Stimulated activated CD4-positive, alpha-beta T cell treated with anti-CD3 and anti-CD28 coated beads, TNF-alpha, amount 100 ng/mL, for 24 hours (primary cell): ENCODE results near the gene DPY30.
"Not testable (repeated sequence)": the region's sequence is repeated elsewhere in the genome, so short reads cannot be mapped to it uniquely, and the experiment has no call there.

ENCODE experiments used
- DNase-seq, 3 experiments: peaks; one replicate each; pipeline ENCODE4 v3.0.0-alpha.2; 2020; ENCODE audit warnings: low read depth in 3 of 3

DPY30 gene

DNA sequence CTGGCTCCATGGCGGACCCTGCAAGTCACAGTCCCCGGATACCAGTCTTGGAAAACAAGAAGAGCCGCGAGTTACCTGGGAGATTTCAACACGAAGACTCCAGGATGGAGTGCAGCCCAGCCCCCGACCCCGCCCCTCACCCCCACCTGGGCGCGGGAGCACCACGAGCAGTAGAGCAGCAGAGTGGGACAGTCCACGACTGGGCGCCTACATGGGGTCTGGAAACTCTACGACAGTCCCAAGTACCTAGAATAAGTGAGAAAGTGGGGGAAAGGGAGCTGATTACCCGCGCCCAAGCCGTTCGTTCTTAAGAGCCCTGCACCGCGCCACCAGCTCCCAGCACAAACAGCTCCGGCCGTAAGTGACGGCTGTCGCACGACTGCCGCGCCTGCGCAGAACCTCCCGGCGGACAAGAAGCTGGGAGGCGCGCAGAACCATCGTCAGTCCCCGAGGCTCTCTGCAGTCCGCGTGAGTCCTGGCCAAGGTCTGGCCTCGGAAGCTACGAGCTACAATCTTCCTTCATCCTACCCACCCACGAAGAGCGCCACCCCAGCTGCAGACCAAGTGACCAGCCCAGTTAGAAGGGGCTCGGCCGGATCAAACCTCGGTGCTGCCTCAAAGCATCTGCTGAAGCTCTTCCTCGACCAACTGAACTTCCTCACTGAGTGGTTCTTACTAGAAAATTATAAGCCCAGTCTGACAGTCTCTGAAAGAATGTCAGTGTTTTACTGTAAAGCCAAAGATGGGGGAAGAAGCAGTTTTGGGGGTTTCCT is at the start of gene DPY30:
TSS of gene DPY30 (minus strand) at position 359 of the 773 bp plus-strand sequence. CDS start at position 10, 349 bp downstream.
- peak; percentile 80 to 89 (median 80) for DNase-seq

DNA sequence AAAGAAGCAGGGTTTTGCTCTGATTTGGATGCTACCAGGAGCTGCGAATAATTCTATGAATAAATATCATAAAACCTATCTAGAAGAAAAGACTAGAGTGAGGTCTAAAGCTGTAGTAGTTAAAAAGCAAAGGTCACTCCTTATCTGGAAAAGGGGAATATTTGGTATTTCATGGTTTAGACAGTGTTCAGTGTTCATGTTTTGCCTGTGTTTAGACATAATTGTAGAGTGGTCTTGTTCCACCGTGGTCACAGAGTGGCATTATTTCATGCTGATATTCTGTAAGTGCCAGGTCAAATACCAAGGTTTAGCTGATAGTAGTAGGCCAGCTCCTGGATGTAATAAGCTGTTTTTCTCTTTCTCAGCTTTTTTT is 34.5 kb upstream of the DPY30 start:
- no peak for DNase-seq

DNA sequence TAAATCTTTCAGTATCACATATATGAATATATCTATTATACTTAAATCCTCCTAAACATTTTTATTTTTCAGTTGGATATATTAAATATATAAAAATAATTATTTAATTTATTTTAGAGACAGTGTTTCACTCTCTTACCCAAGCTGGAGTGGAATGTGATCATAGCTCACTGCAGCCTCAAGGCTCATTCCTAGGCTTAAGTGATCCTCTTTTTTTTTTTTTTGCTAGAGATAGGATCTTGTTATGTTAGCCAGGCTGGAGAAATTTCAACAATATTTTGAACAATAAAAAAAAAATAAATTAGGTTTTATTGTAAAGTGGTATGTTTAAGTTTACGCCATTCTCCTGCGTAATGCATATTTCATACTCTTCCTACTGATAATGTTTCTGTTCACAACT is 27.9 kb upstream of the DPY30 start:
- DNase-seq: no peak

DNA sequence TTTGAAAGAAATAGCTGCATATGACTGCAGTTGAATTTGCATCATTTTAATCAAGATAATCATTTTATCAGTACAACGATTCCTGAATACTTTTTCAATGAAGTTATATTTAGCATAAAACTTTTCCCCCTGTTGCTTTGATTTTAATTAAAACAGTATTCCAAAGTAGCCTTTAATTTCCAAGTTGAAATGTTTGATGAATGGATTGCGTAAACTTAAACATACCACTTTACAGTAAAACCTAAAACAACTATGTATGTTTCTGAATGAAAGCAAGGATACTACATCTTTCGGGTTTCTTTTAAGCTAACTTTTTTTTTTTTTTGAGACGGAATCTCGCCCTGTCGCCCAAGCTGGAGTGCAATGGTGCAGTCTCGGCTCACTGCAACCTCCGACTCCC is 25.1 kb upstream of the DPY30 start:
- no peak for DNase-seq

DNA sequence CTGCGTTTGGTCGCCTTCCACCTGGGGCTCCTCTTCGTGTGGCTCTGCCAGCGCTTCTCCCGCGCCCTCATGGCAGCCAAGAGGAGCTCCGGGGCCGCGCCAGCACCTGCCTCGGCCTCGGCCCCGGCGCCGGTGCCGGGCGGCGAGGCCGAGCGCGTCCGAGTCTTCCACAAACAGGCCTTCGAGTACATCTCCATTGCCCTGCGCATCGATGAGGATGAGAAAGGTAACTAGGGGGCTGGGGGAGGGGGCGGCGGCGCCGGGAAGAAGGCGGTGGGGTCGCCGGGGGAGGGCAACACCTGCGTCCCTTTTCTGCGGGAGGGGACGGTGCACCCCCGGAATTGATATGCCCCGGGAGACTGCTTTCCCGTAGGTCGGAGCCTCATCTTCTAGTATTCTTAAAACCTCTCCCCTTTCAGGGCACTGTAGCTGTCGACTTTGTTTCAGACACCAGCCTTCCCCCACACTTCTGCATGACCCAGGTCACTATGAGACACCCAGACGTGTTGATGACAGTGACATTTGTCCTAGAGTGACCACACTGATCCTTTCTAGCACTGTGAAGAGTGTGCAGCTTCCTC is 24.5 kb upstream of the DPY30 start:
- peak in 1 of 3 experiments; percentile 7 for DNase-seq

DNA sequence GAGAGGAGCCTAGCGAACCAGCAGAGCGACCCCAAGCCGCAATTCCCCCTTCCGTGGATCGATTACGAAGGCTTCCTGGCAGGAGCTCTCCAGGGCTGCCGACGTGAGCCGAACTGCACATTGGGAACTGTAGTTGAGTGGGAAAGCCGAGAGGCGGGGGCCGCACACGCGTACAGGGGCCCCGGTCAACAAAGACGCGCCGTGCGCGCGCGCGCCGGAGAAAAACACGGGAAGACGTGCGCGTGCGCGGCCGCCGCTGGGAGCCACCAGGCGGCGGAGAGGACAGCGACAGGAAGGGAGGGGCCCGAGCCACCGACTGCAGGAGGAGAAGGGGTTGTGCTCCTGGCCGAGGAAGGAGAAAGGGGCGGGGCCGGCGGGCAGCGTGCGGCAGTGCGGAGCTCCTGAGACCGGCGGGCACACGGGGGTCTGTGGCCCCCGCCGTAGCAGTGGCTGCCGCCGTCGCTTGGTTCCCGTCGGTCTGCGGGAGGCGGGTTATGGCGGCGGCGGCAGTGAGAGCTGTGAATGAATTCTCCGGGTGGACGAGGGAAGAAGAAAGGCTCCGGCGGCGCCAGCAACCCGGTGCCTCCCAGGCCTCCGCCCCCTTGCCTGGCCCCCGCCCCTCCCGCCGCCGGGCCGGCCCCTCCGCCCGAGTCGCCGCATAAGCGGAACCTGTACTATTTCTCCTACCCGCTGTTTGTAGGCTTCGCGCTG is 23.9 kb upstream of the DPY30 start, which contains the start of gene SPAST:
TSS of gene SPAST (plus strand) at position 247 of the 711 bp plus-strand sequence. CDS start at position 523, 276 bp downstream.
- peak; percentile 90 to 97 (median 95) for DNase-seq

DNA sequence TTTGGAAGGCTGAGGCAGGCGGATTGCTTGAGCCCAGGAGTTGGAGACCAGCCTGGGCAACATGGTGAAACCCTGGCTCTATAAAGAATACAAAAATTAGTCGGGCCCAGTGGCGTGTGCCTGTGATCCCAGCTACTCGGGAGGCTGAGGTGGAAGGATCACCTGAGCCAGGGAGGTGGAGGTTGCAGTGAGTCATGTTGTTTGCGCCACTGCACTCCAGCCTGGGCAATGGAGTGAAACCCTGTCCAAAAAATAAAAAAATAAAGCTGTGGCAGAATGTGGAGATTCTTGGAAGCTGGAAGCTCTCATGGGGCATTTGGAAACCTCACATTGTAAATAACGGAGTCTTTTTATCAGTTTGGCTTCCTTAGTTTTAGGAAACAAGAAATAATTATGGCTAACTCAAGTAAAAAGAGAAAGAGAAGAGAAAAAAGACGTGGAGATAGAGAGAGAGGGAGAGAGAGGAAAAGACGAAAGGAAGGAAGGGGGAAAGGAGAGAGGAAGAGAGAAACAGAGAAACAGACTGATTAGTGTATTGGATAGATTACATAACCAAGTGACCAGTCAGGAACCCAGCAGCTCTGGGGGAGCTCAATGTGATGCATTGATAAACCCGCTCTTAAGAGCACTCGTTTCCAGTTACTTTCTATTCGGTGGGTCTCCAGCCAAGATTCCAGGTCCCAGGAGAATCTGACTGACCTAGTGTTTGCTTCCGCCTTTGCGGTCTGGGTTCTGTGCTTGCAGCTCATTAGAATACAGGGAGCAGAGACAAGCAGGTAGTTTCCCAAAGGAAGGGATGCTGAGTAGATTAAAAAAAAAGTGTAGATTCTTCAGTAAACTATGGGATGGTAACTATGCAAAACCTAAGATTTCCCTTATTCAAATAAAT is 22.6 kb upstream of the DPY30 start:
- DNase-seq: no peak

DNA sequence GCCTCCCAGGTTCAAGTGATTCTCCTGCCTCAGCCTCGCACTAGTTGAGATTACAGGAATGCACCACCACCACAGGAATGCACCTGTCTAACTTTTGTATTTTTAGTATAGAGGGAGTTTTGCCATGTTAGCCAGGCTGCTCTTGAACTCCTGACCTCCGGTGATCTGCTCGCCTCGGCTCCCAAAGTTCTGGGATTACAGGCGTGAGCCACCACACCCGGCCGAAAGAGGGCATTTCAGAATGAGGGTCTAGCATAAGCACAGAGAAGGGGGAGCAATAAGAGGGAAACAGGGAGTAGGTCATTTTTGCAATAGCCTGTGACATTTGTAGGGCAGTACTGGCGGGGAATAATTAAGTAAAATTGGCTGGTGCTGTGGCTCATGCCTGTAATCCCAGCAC is 21.8 kb upstream of the DPY30 start:
- no peak for DNase-seq

DNA sequence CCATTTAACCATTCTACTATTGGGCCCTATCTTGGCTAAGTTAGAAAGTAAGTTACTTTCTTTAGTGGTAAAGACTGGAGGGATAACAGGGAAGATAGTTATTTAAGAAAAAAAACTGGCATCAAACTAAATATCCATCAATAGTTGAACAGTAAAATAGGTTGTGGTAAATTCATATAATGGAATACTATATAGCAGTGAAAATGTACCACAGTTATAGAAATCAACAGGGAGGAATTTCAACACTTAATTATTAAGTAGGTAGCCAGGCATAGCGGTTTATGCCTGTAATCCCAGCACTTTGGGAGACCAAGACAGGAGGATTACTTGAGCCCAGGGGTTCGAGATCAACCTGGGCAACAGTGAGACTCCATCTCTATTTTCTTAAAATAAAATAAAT is 20.7 kb upstream of the DPY30 start:
- DNase-seq: no peak

DNA sequence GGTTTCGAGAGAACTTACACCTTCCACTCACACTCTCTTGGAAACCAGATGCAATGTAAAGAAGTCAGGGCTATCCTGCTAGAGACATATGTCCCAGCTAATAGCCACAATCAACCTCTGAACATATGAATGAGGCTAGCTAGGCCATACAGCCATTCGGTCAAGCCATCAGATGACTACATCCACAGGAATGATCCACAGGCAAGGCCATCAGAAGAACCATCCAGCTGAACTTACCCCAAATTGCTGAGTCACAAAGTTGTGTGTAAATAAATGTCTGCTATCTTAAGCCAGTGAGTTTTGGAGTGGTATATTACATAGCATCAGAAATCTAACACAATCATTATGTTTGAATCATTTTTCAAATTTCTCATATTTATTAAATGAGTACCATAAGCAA is 18.5 kb upstream of the DPY30 start:
- no peak for DNase-seq

DNA sequence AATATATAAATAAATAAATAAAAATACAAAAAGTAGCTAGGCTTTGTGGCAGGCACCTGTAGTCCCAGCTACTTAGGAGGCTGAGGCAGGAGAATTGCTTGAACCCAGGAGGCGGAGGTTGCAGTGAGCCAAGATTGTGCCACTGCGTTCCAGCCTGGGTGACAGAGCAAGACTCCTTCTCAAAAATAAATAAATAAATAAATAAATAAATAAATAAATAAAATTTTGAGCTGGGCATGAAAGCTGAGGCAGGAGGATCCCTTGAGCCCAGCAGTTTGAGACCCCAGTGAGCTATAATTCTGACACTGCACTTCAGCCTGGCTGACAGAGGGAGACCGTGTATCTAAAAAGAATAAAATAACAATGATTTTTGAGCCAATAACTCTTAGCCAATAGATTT is 15.0 kb upstream of the DPY30 start:
- not testable (repeated sequence) for DNase-seq

DNA sequence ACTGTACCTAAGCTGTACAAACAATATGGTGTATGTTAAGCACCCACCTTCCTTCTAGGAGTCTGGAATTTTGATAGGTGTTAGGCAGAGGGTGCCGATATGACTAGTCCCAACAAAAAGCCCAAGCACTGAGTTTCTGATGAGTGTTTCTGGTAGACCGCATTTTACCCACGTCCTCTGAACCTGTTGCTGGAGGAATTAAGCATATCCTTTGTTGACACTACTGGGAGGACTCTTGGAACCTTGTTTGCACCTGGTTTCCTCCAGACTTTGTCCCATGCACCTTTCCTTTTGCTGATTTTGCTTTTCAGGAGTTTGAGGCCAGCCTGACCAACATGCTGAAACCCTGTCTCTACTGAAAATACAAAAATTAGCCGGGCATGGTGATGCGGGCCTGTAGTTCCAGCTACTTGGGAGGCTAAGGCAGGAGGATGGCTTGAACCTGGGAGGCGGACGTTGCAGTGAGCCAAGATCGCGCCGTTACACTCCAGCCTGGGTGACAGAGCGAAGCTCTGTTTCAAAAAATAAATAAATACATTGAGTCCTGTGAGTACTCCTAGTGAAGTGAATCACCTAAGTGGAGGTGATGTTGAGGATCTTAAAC is 12.3 kb upstream of the DPY30 start:
- no peak for DNase-seq

DNA sequence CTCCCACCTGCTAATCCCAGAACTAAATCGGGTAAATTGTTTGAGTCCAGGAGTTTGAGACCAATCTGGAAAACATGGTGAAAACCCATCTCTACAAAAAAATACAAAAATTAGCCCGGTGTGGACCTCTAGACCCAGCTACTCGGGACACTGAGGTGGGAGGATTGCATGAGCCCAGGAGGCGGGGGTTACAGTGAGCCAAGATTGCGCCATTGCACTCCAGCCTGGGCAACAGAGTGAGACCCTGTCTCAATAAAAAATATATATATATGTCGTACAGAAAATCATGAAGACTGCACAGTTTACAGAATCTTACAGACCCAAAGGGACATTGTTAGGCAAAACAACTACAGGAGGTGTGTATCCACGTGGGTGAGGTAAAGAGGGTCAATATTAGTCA is 4.0 kb upstream of the DPY30 start:
- DNase-seq: no peak

DNA sequence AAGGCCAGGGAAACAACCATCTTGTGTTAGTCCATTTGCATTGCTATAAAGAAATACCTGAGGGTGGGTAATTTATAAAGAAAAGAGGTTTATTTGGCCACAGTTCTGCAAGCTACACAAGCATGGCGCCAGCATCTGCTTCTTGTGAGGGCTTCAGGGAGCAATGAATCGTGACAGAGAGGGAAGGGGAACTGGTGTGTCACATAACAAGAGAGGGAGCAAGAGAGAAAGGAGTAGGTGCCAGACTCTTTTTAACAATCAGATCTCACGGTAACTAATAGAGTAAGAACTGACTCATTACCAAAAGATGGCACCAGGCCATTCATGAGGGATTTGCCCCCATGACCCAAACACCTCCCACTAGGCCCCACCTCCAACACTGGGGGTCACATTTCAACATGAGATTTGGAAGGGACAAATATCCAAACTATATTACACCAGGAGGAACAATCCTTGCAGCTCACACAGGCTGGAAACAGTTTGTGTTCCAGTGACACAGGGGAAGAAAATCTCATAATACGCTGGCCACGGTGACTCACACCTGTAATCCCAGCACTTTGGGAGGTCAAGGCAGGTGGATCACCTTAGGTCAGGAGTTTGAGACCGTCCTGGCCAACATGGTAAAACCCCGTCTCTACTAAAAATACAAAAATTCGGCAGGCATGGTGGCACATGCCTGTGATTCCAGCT is 5.3 kb downstream of the DPY30 start:
- DNase-seq: not testable (repeated sequence)

DNA sequence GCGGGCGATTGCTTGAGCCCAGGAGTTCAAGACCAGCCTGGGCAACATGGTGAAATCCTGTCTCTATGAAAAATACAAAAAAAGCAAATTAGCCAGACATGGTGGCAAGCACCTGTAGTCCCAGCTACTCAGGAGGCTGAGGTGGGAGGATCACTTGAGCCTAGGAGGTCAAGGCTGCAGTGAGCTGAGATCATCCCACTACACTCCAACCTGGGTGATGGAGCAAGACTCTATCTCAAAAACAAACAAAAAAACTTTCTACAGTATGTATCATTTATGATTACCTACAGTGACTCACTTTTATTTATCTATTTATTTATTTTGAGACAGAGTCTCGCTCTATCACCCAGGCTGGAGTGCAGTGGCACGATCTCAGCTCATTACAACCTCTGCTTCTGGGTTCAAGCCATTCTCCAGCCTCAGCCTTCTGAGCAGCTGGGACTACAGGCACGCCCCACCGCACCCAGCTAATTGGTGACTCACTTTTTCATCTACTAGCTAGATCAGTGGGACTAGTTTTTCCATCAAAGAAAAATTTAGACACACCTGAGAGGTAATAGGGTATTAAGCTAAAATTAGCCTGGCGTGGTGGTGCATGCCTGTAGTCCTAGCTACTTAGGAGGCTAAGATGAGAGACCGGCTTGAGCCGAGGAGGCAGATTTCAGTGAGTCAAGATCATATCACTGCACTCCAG is 20.7 kb downstream of the DPY30 start:
- DNase-seq: not testable (repeated sequence)

DNA sequence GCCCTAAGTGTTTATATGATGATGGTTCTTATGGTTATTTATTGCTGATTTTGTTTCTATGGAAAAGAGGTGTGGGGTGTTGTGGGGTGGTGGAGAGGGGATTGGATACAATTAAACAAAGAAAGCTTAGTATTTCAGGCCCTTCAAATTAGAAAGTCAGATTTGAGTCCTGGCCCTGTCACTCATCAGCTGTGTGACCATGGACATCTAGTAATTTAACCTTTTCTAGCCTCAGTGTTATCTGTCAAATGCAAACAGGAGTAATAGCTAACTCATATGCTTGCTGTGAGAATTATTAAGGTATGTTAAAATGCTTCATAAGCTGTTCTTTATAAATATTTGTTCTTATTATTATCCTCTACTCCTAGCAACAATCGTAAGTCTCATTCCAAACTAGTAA is 26.7 kb downstream of the DPY30 start:
- DNase-seq: no peak

DNA sequence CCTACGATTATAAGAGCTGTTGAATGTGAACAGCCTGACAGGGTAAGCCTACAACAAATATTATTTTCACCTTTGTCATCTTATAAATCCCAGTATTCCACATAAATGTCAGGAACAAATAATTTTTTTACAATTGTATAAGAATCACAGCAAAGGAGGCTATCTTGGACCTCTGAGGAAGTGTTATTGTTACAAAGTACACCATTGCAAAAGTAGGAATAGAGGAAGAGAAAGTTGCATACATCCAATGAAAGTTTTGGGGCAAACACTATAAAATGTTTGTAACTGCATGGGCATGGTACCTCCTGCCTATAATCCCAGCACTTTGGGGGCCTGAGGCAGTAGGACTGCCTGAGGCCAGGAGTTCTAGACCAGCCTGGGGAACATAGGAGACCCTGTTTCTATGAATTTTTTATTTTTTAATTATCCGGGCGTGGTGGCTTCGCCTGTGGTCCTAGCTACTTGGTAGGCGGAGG is 28.1 kb downstream of the DPY30 start:
- no peak for DNase-seq

DNA sequence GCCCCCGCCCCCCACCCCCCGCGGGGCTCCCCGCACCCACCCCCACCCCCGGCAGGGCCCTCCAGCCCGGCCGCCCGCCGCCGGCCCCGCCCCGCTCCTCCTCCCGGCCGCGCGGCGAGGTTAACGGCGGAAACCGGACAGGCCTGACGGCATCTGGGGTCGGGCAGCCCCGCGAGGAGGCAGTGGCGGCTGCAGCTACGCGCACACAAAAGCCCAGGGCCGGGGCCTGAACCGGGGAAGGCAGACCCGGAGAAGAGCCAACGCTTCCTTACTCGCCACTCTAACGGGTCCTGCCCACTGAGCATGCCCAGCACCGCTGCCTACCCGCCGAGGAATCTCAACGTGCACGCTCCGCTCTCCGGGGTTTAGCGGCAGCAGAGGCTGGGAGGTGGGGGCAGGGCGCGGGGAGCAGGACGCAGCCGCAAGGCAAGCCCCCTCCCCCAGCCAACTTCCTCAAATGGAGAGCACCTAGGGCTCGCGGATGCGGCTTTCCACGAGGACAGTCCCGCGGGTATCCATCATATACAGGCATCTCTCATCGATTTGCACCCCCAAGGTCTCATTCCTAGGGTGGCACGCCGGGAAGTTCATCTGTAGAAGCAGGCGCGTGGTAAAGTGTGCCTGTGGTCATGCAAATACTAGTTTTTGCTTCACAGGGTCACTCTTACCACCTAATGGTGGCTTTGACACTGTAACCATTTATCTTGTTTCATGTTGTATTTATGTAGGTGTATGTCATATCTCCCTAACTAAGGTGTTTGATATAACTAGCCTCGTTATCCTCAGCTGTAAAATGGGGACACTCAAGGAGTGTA is 28.7 kb downstream of the DPY30 start, which contains the start of gene MEMO1:
TSS of gene MEMO1 (minus strand) at position 339 of the 815 bp plus-strand sequence. CDS start 761 bp downstream, outside the sequence.
- peak; percentile 87 to 93 (median 89) for DNase-seq

DNA sequence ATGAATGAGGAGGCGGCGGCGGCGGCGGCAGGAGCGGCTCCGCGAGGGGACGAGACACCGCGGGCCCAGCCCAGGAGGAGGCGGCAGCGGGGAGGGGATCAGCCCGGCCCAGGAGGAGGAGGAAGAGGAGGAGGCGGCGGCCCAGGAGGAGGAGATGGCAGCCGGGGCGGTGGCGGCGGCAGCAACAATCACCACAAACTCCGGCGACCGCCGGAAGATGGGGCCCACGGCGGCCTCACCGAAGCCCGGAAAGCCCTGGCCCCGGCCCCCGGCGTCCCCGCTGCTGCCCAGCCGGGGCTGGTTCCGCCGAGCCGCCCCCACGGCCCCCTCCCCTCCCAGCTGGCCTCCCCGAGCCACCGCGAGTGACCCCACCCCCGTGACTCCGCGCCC is 29.3 kb downstream of the DPY30 start:
- DNase-seq: peak; percentile 22 to 63 (median 40)
